ENCODE data around the gene RAD9B.
"Not testable (repeated sequence)": the region's sequence is repeated elsewhere in the genome, so short reads cannot be mapped to it uniquely, and the experiment has no call there.

RAD9B gene

DNA sequence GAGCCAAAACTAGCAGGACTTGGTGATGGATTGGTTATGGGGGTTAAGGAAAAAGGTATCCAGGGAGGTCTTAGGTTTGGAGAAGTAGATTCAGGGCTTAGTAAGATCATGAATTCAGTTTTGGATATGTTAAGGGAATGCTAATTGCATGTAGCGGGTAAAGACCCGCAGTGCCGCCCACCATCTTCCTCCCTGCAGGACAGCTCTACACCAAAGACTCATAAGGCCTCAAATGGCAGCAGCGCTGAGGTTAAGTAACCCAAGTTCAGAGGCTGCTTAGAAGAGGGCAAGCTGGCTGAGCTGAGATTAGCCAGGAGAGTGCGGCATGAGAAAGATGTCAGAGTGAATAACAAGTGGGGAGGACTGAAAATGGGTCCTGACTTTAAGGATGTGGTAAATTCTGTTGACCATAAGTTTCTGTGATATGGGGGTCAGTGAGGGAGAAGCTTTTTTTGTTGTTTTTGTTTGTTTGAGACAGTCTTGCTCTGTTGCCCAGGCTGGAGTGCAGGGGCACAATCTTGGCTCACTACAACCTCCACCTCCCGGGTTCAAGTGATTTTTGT lies 26.2 kb downstream of the RAD9B start:
- no peak for DNase-seq (ENCODE audit: low spot score)

DNA sequence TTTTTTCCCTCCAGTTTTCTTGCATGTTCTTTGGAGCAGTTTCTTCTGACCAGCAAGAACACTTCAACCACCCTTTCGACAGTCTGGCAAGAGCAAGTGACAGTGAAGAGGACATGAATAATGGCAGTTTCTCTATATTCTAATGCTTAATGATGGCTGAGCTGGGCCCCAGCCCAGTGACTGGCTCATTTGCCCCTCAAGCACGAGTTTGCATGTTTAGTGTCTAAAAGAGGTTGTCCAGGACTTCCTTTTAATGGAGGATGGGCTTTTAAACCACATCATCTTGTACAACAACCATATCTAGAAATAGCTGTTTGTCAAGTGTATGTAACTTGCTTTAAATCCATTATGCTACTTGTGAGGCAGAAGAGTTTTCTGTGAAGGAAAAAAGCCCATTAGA lies 28.4 kb downstream of the RAD9B start:
- DNase-seq (ENCODE audit: low spot score) = no peak

DNA sequence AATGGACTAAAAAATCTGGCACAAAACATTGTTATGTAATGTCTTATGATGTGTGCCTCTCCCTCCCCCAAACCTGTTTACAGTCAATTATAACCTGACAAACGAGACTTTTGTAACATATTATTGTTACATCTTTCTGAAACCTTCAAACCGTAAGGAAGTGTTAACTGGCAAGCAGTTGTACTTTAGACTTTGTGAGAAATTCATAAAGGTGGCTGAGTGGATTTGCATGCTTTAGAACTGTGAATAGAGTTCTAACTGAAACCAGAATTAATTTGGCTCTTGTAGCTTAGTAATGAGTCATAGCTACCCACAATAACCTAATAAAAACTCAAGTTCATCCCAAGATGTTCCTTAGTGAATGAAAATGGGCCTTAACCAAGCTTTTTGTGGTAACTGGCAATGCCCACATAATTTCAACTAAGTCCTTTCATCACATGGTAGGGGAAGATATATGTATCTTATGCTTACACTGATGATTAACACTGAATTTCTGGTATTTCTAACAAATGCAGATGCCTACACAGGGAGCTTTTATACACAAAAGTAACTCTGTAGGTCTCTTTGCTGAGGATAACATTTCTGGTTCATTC lies 29.7 kb downstream of the RAD9B start:
- DNase-seq (ENCODE audit: low spot score) = no peak

DNA sequence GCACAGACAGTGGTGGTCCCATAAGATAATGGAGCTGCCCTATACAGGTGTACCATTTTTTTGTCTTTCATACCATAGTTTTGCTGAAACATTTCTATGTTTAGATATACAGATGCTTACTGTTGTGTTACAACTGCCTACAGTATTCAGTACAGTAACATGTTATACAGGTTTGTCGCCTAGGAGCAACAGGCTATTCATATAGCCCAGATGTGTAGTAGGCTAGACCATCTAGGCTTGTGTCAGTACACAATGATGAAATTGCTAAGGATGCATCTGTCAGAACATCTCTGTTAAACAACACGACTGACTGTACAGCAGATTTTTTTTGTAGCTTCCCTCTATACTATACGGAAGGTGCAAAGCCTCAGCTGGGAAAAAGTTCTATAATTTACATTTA lies 30.5 kb downstream of the RAD9B start:
- no peak for DNase-seq (ENCODE audit: low spot score)

DNA sequence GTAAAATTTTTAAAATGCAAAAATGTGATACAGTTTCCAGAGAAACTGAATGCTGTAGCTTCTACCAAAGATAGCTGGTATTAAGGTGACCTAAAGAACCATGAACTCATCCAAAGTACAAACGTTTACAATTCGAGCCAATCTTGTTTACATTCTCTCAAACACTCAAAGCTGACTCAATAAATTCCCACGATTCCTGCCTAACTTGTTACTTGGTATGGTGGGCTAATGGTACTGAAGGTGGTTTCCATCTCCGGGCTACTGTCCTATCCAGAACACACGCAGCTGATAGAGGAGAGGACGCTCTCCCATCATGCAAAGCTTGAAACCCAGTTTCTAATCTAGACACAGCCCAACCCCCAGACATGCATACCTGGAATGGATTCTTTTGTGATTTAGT lies 31.5 kb downstream of the RAD9B start:
- DNase-seq (ENCODE audit: low spot score) = no peak

DNA sequence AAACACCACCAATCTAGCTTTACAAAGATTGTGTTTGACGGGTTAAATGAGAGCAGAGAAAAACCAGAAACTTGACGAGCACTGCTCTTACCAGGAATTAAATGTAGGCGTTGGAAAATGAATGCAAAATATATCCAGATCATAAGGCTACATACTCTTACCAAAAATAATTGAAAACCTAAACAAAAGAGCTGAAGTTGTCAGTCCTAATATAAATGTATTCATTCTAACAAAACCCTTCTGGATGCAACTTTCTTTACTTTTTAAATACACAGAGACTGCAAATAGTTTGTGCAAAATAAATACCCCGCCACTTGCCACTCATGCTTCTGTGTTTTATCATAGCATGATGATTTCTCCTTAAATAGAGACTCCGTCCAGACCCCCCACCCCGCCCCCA lies 32.7 kb downstream of the RAD9B start:
- no peak for DNase-seq (ENCODE audit: low spot score)

DNA sequence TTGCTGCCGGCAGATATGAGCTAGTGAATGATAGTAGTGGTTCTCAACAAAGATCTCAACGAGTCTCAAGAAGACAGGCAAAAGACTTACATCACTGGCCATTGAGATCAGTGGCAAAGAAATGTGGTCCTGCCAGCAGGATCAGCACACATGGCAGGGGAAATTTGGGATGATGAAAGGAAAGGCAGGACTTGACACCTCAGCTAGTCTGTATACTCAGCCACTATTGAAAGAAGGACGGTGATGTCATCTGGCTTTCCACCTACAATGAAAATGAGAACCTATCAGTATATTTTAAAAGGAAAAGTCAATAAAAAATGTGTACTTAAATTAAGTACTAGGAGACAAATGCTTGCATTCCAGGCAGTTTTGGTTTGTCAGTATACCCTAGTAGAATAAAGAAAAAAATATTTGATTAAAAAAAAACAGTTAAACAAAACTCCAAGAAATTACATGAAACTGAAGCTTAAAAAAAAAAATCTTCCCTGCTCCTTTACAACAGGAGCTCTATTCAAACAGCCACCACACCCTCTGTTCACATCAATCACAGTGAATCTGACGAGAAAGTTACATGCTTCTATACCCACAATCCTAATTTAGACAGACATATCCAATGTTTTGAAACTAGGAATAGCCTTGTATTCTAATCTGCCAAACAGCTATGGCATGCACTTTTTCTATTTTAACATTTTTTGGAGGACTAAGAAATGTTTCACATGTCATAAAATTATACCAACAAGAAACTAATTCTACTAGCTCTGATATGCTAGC lies 34.9 kb downstream of the RAD9B start:
- DNase-seq (ENCODE audit: low spot score) = no peak

DNA sequence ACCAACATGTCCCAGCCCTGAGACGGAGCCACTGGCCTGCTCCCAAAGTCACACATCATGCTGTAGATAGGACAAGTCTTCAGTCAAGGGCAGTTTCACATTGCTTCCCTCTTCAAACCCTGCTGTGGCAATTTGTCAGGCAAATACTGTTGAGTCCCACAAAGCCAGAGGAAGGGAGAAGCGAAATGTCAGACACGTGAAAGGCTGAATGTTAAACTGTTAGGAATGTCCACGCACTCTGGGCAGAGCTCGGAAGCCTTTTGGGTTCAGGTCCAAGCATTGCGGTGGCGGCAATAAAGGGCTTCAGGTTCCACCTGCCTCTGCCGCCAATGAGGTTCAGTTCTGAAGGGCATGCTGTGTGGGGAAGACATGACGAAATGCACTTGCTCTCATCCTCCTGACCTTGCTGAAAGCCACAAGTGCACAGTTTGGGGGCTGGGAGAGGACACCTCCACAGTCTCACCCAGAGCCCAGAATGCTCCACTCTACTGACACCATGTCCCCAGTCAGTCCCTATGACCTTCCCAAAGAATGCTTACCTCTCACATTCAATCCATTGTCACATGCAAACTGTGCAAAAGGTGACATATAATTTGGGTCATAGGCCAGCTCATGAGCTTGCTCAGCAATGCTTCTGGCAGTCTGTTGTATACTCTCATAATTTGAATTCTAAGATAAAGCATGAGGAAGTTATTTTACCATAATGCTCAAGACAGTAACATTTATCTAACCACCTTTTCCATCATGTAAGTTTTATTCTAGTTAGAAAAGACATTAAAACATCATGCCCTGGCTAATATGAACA lies 35.7 kb downstream of the RAD9B start:
- no peak for DNase-seq (ENCODE audit: low spot score)

DNA sequence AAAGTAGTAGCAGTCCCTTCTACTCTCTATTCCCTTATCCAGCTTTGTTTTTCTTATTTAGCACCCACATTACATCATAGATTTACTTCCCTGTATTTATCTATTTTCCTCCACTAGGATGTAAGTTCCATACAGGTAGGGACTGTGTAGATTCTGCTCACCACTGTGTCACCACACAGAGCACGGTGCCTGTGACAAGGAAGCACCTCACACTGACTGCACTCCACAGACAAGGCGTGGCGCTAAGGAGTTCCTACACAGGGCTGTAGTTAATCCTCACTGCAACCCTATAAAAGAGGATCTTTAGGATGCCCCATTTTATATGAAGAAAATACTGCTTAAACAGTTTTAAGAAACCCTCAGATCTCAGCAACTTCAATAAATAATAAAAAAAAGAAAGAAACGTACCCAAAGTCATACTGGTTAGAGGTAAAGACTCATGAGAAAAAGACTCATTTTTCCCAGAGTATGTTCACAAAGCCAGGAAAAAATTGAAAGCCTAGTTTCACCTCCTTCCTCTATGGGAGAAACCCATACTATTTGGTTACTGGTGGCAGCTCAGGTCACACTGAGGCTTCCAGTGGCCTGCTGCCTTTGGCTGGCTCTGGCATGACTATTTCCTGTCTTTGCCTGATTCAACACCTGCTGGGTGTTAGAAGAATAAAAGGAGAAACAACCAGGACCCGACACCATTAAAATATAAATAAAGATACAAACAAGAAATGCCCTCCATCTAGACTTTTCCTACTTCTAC lies 36.9 kb downstream of the RAD9B start:
- DNase-seq (ENCODE audit: low spot score) = no peak

DNA sequence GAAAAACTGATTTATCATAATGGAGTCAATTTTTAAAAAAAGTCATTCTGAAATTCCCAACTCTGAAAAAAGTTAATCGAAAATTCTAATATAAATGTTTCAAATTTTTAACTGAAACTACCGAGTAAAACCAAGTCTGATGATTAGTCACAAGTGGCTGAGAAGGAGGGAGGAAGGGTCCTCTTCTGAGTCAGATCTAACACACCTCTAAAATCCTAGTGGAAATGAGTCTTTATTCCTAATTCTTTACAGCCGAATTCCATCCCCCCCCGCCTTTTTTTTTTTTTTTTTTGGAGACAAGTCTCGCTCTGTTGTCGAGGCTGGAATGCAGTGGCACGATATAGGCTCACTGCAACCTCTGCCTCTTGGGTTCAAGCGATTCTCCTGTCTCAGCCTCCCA lies 37.9 kb downstream of the RAD9B start:
- no peak for DNase-seq (ENCODE audit: low spot score)

DNA sequence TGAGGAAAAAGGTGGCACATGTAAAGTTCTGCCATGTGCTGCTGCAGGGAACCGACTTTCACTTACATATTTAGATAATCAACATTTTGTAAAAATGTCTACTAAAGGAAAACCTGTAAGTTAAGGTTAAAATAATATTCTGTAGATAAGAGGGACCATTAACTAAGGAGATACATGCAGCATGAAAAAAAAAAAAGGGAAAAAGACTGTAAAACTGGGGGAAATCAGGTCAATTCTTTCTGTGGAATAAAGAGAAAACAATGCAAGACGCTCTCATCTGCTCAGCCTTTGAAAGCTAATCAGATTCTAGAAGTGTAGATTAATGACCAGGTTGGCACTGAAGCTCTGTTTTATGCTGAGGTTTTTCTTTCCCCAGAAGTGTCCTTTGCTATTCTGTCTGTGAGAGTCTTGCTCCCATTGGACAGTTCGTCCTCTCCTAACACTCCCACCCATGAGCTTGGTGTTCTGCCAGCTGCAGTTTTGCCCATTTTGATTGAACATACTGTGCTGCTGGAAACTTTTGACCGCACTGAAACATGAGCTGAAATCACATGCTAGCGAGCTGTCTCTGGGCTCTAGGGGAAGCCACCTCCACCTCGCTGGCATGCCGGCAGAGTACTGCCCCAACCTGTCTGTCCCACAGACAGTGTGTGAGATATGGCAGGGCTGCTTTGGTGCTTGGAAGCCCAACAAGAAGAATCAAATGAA lies 41.3 kb downstream of the RAD9B start:
- peak; percentile 70 for DNase-seq (ENCODE audit: low spot score)

DNA sequence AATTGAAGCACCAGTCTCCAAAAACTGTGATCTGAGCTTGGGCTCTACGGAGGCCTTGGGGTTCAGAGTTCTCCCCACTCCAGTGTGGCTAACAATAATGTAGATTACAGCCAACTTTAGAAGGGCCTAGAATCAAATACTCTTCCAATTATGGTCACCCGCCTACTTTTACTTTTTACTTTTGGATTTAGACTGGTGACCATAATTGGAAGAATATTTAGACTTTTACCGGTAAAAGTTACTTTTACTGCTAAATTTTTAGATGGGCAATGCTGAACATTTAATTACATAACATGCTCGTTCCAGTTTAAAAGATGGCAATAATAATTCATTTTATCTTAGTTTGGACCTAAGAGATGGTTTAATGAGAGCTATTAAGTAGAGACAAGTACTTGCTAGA lies 41.8 kb downstream of the RAD9B start:
- DNase-seq (ENCODE audit: low spot score) = no peak

DNA sequence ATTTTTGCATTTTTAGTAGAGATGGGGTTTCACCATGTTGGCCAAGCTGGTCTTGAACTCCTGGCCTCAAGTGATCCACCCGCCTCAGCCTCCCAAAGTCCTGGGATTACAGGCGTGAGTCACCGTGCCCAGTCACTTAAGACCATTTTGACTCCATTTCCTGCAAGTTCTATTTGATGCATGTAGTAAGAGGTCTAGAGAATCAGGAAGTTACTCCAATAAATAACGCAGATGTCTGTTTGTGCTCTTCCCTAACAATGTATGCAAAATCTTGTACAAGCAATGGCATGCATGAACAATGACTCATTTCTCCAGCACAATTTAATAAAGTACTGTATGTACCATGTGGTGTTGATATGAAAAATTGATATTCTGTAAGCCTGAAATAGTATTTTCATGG lies 43.1 kb downstream of the RAD9B start:
- DNase-seq (ENCODE audit: low spot score) = not testable (repeated sequence)

DNA sequence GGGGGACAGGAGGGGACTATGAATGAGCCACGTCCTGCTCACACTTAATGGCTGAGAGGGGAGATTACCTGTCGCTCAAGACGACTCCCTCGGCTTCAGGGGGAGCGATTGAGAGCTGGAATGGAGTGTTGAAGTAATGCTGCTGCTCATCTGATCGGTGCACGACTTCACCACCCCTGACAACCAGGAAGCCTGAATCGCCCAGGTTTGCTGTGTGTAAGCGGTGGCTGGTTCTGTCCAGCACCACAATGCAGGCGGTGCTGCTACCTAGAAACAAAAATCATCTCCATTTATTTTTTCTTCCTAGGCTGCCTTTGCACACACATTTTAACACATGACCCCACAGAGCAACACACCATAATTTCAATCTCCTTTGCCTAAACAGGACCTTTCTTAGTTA lies 43.7 kb downstream of the RAD9B start:
- no peak for DNase-seq (ENCODE audit: low spot score)

DNA sequence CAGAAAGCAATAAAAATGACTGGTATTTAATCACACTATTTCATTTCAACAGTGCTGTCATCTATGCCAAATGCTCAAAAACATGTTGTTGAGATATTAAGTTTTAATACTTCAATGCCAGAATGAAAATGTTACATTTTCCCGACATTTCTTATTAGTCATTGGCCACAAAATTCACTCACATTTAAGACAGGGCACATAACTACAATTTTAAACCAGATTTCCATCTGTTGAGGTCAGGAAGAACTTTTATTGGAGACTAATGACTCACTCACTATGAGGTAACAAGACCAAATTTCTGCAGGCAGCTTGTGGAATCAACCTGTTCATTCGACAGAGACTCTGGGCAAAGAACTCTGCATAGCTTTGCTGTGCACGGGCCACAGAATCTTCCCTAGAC lies 44.2 kb downstream of the RAD9B start:
- DNase-seq (ENCODE audit: low spot score) = no peak

DNA sequence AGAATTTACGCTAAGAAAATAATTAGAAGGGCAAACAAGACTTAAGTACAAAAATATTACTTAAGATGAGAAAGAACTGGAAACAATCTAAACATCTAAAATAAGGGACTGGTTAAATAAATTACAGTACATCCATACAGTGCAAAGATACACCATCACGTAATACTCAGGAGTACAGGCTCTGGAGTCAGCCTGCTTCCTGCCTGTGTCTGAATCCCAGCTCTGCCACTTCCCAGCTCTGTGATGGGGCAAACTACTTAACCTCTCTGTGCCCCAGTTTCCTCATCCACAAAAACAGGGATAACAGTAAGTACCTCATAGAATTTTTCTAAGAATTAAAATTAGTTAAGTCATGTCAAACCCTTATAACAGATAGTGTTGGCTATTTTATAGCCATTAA lies 45.0 kb downstream of the RAD9B start:
- no peak for DNase-seq (ENCODE audit: low spot score)

DNA sequence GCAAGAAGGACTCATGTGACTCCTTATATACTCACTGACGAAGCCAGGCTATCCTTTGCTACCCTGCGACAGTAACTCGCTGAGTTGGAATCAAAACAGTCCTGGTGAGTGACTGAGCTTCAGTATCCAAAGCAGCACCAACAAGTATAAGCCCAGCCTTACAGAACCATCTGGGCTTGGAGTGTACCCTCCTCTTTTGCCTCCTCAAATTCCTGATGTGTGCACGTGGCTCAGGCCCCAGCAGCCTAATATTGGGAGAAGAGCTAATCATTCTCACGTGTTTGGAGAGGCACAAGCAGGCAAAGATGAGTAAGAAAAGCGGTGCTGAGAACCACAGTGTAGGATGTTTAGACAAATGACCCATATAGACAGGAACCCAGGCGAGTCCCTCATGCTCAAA lies 46.5 kb downstream of the RAD9B start:
- no peak for DNase-seq (ENCODE audit: low spot score)

DNA sequence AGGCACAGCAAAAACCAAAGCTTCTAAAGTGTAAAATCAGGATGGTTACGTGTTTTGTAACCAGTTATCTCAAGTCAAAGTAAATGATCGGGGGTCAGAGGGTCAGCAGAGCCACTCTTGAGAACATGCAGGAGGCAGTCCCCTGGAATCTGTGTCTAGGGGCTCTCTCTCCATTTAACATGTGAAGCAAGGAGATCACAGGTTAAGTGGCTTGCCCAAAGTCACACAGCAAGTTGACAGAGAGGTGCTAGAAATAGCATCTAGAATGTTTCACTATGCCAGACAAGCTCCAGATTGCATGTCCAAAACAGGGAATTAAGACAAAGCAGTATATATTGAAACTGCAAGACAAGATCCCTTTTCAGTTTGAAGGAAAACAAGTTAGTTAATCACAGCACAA lies 47.6 kb downstream of the RAD9B start:
- DNase-seq (ENCODE audit: low spot score) = no peak

DNA sequence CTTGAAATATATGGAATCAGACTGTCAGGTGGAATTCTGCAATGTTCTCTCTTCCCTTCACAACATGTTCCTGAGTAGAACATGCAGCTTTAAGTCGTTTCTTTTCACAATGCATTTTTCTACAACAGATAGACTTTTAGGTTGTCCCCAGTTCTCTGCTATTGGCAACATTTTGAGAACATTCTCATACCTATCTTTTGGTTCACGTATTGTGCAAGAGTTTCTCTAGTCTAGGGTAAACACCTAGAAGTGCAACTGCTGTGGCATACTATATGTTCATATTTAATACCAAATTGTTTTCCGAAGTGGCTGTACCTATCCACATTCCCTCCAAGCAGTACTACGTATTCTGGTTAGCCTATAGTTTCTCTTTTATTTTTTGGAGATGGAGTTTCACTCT lies 48.9 kb downstream of the RAD9B start:
- no peak for DNase-seq (ENCODE audit: low spot score)
